ENCODE measurements around the gene PTPRM.
A peak's percentile ranks its signal among the peaks of the same experiment; 100 is the strongest.

Gene PTPRM

DNA sequence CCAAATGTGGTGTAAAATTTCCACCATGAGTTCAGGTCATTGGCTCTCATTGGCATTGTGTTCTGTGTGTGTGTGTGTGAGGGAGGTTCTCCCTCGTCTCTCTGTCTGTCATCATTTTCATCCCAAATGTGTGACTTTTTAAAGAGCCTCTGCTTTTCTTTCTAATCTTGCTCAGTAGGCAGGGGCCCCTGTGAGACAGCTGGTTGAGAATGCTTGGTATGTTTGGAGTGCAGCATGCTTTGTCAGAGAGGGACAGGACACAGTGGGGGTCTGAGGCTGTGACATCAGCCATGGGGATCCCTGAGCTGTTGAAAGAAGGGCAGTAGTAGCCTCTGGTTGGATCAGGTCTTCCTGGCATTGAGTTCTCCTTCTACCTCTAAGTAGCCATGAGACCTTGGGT lies 10.6 kb downstream of the PTPRM start:
- no peak overlapping the region for H4K91ac ChIP-seq (ENCODE audit: low read length)
- no peak overlapping the region for H3K14ac ChIP-seq (ENCODE audit: low read length in 2 of 2)
- H4K8ac ChIP-seq (ENCODE audit: low read length) = peak overlapping the region; percentile 20
- H2BK120ac ChIP-seq (ENCODE audit: low read depth, low read length) = no peak overlapping the region
- H2AFZ ChIP-seq (ENCODE audit: low read depth, low read length) = no peak overlapping the region
- H2AK5ac ChIP-seq (ENCODE audit: low read length, severe bottlenecking) = no peak overlapping the region
- no peak overlapping the region for H3K4me2 ChIP-seq (ENCODE audit: low read length, poor library complexity, severe bottlenecking)
- H2BK5ac ChIP-seq (ENCODE audit: low read depth, low read length, poor library complexity, severe bottlenecking) = no peak overlapping the region
- H3K9ac ChIP-seq (ENCODE audit: low read length) = peak overlapping the region; percentile 53
- peak overlapping the region; percentile 78 for H3K27ac ChIP-seq (ENCODE audit: low read length, poor library complexity, severe bottlenecking)
- WGBS = 0% methylated on average over 1 of the region's 1 CpG
- no peak overlapping the region for H2BK12ac ChIP-seq (ENCODE audit: low read length in 2 of 2)
- no peak overlapping the region for H3K4me3 ChIP-seq (ENCODE audit: insufficient read depth in 1 of 2, low read depth in 1 of 2, low read length in 2 of 2)
- no peaks in the 10 kb centered on the region for H3K9me3 ChIP-seq (ENCODE audit: control insufficient read depth, low read length)
- H3K79me1 ChIP-seq (replicated peaks; ENCODE audit: low read length, poor library complexity, severe bottlenecking) = peaks cover 5% of the 10 kb centered on the region
- no peak overlapping the region for H2BK15ac ChIP-seq (ENCODE audit: low read depth, poor library complexity, severe bottlenecking)
- peak; percentile 68 for DNase-seq
- H3K18ac ChIP-seq (ENCODE audit: low read depth in 1 of 2, low read length in 2 of 2) = peak overlapping the region in 1 of 2 experiments; percentile 29
- no peak overlapping the region for H3K23ac ChIP-seq (ENCODE audit: low read length in 2 of 2)
- peaks cover 10% of the 10 kb centered on the region for H3K4me1 ChIP-seq (ENCODE audit: control insufficient read depth, insufficient read depth, low read depth, low read length)
- no peaks in the 10 kb centered on the region for H3K36me3 ChIP-seq (ENCODE audit: control insufficient read depth in 1 of 2, insufficient read depth in 2 of 2, low read depth in 1 of 2, low read length in 2 of 2)
- H3K27me3 ChIP-seq (ENCODE audit: control insufficient read depth in 1 of 2, insufficient read depth in 1 of 2, low read length in 2 of 2) = no peaks in the 10 kb centered on the region
- H3K4ac ChIP-seq (ENCODE audit: low read depth in 1 of 2, low read length in 2 of 2) = no peak overlapping the region

DNA sequence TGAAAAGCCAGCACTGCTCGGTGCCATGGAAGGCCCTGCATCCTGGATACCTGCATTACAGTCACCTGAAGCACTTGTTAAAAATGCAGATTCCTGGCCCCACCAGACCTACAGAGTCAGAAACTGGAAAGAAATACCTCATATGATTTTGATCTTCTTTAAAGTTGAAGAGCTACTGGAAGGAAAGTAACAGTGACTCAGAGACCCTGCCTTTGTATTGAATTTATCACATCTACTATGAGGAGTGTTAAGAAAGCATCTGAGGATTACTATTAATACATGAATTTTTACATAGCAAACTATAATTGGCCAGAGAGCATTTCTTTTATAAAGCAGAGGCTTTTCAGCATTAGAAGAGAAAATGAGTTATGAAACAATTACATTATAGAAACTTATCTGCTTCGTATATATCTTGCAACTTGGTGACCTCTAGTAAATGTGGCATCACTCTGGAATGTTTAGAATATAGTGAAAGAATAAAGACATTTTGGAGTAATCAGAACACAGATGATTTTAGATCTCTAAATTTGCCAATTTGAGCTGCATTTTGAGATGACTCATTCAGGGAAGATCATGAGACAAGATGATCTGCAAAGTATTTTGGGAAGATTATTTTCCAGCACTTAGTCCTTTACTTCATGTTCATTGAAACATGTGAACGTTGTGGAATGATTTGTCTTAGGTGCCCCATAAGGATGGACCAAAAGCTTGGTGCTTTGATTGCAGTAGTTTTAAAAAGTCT lies 12.2 kb downstream of the PTPRM start:
- Histone ChIP-seq H3K4me2 (ENCODE audit: low read length, poor library complexity, severe bottlenecking) (no peak overlapping the region), H3K4ac (ENCODE audit: low read depth in 1 of 2, low read length in 2 of 2) (no peak overlapping the region), H3K4me1 (ENCODE audit: control insufficient read depth, insufficient read depth, low read depth, low read length) (peaks cover 6% of the 10 kb centered on the region), H4K8ac (ENCODE audit: low read length) (no peak overlapping the region), H3K36me3 (ENCODE audit: control insufficient read depth in 1 of 2, insufficient read depth in 2 of 2, low read depth in 1 of 2, low read length in 2 of 2) (no peaks in the 10 kb centered on the region), H3K18ac (ENCODE audit: low read depth in 1 of 2, low read length in 2 of 2) (no peak overlapping the region), H3K9me3 (ENCODE audit: control insufficient read depth, low read length) (no peaks in the 10 kb centered on the region), H2BK12ac (ENCODE audit: low read length in 2 of 2) (no peak overlapping the region), H3K27me3 (ENCODE audit: control insufficient read depth in 1 of 2, insufficient read depth in 1 of 2, low read length in 2 of 2) (no peaks in the 10 kb centered on the region), H3K79me1 (replicated peaks; ENCODE audit: low read length, poor library complexity, severe bottlenecking) (peaks cover 6% of the 10 kb centered on the region), H2BK15ac (ENCODE audit: low read depth, poor library complexity, severe bottlenecking) (no peak overlapping the region), H2AK5ac (ENCODE audit: low read length, severe bottlenecking) (no peak overlapping the region), H2BK5ac (ENCODE audit: low read depth, low read length, poor library complexity, severe bottlenecking) (no peak overlapping the region), H2AFZ (ENCODE audit: low read depth, low read length) (no peak overlapping the region), H4K91ac (ENCODE audit: low read length) (no peak overlapping the region), H3K23ac (ENCODE audit: low read length in 2 of 2) (no peak overlapping the region), H3K14ac (ENCODE audit: low read length in 2 of 2) (no peak overlapping the region), H3K4me3 (ENCODE audit: insufficient read depth in 1 of 2, low read depth in 1 of 2, low read length in 2 of 2) (no peak overlapping the region), H3K27ac (ENCODE audit: low read length, poor library complexity, severe bottlenecking) (no peak overlapping the region), H3K9ac (ENCODE audit: low read length) (peak overlapping the region; percentile 71), H2BK120ac (ENCODE audit: low read depth, low read length) (no peak overlapping the region)
- no peak for DNase-seq
- 94% methylated on average over 3 of the region's 3 CpGs for WGBS

DNA sequence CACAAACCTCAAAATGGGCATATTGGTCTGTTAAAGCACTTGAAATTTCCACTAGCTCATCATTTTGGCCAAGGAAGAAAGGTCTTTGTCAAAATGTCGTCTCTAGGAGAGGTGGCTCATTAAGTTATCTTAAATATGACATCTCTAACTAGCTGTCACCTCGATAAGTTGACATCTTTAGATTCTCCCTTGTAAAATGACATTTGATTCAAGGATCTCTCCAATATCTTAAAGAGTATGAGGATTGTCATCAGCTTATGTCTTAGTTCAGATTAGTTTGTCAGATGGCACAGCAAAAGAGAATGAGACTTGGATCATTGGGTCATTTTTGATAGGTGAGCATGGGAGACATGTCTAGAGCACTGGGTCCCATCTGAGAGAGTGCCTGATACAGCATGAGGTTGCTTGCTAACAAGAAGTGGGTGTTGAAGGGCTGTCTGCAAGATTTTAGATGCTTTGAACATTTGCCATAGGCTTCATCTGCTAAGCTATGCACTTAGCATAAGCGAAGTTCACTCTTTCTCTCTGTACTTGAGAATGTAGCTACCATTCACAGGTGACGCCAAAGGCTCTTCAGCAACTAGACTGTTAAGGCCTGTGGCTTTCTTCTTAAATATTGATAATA lies 12.9 kb downstream of the PTPRM start:
- no peak for DNase-seq
- no peak overlapping the region for H3K18ac ChIP-seq (ENCODE audit: low read depth in 1 of 2, low read length in 2 of 2)
- H3K79me1 ChIP-seq (replicated peaks; ENCODE audit: low read length, poor library complexity, severe bottlenecking) = peaks cover 11% of the 10 kb centered on the region
- H2AK5ac ChIP-seq (ENCODE audit: low read length, severe bottlenecking) = no peak overlapping the region
- H2BK12ac ChIP-seq (ENCODE audit: low read length in 2 of 2) = no peak overlapping the region
- WGBS = 100% methylated on average over 2 of the region's 4 CpGs
- no peak overlapping the region for H4K91ac ChIP-seq (ENCODE audit: low read length)
- H3K4me2 ChIP-seq (ENCODE audit: low read length, poor library complexity, severe bottlenecking) = no peak overlapping the region
- H2AFZ ChIP-seq (ENCODE audit: low read depth, low read length) = no peak overlapping the region
- H3K4me3 ChIP-seq (ENCODE audit: insufficient read depth in 1 of 2, low read depth in 1 of 2, low read length in 2 of 2) = no peak overlapping the region
- H3K4me1 ChIP-seq (ENCODE audit: control insufficient read depth, insufficient read depth, low read depth, low read length) = peaks cover 6% of the 10 kb centered on the region
- no peak overlapping the region for H3K23ac ChIP-seq (ENCODE audit: low read length in 2 of 2)
- H3K27ac ChIP-seq (ENCODE audit: low read length, poor library complexity, severe bottlenecking) = no peak overlapping the region
- H3K4ac ChIP-seq (ENCODE audit: low read depth in 1 of 2, low read length in 2 of 2) = no peak overlapping the region
- H4K8ac ChIP-seq (ENCODE audit: low read length) = no peak overlapping the region
- H3K14ac ChIP-seq (ENCODE audit: low read length in 2 of 2) = no peak overlapping the region
- H2BK15ac ChIP-seq (ENCODE audit: low read depth, poor library complexity, severe bottlenecking) = no peak overlapping the region
- no peaks in the 10 kb centered on the region for H3K9me3 ChIP-seq (ENCODE audit: control insufficient read depth, low read length)
- peak overlapping the region; percentile 71 for H3K9ac ChIP-seq (ENCODE audit: low read length)
- H3K27me3 ChIP-seq (ENCODE audit: control insufficient read depth in 1 of 2, insufficient read depth in 1 of 2, low read length in 2 of 2) = no peaks in the 10 kb centered on the region
- no peaks in the 10 kb centered on the region for H3K36me3 ChIP-seq (ENCODE audit: control insufficient read depth in 1 of 2, insufficient read depth in 2 of 2, low read depth in 1 of 2, low read length in 2 of 2)
- no peak overlapping the region for H2BK5ac ChIP-seq (ENCODE audit: low read depth, low read length, poor library complexity, severe bottlenecking)
- no peak overlapping the region for H2BK120ac ChIP-seq (ENCODE audit: low read depth, low read length)

DNA sequence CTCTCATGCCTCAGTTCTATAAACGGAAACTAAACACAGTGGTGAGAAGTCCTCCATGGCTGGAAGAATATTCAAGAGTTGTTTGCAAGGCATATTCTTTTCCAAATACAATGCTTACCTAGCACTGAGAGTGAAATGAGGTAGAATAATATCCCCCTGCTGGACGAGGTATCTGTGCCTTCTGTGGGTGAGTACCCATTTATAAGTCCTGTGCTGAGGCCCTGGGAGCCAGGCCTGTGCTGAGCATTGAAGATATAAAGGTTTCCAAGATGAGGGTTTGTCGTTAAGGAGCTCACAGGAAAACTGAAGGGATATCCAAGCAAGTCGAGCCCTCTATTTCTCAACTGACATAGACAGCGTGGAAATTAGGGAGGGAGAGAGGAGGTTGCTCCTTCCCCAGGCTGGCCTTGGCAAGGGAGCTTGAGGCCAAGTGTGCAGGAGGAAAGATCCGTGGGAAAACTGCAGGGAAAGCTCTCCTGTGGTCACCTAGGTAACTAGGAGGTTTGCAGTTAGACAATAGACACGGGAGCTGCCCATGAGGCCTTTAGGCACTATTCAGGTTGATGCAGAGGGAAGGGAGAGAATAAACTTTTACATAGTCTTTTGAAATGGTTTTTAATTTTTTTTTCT lies 17.6 kb downstream of the PTPRM start:
- Histone ChIP-seq H2BK15ac (ENCODE audit: low read depth, poor library complexity, severe bottlenecking) (no peak overlapping the region), H3K9ac (ENCODE audit: low read length) (no peak overlapping the region), H2BK120ac (ENCODE audit: low read depth, low read length) (no peak overlapping the region), H3K23ac (ENCODE audit: low read length in 2 of 2) (no peak overlapping the region), H2BK5ac (ENCODE audit: low read depth, low read length, poor library complexity, severe bottlenecking) (no peak overlapping the region), H3K36me3 (ENCODE audit: control insufficient read depth in 1 of 2, insufficient read depth in 2 of 2, low read depth in 1 of 2, low read length in 2 of 2) (no peaks in the 10 kb centered on the region), H3K14ac (ENCODE audit: low read length in 2 of 2) (no peak overlapping the region), H2BK12ac (ENCODE audit: low read length in 2 of 2) (no peak overlapping the region), H4K91ac (ENCODE audit: low read length) (no peak overlapping the region), H3K18ac (ENCODE audit: low read depth in 1 of 2, low read length in 2 of 2) (no peak overlapping the region), H3K4ac (ENCODE audit: low read depth in 1 of 2, low read length in 2 of 2) (no peak overlapping the region), H3K4me1 (ENCODE audit: control insufficient read depth, insufficient read depth, low read depth, low read length) (no peaks in the 10 kb centered on the region), H3K27ac (ENCODE audit: low read length, poor library complexity, severe bottlenecking) (no peak overlapping the region), H4K8ac (ENCODE audit: low read length) (no peak overlapping the region), H3K4me3 (ENCODE audit: insufficient read depth in 1 of 2, low read depth in 1 of 2, low read length in 2 of 2) (no peak overlapping the region), H2AK5ac (ENCODE audit: low read length, severe bottlenecking) (peak overlapping the region; percentile 4), H3K79me1 (replicated peaks; ENCODE audit: low read length, poor library complexity, severe bottlenecking) (peaks cover 20% of the 10 kb centered on the region), H2AFZ (ENCODE audit: low read depth, low read length) (no peak overlapping the region), H3K9me3 (ENCODE audit: control insufficient read depth, low read length) (no peaks in the 10 kb centered on the region), H3K4me2 (ENCODE audit: low read length, poor library complexity, severe bottlenecking) (no peak overlapping the region), H3K27me3 (ENCODE audit: control insufficient read depth in 1 of 2, insufficient read depth in 1 of 2, low read length in 2 of 2) (no peaks in the 10 kb centered on the region)
- 93% methylated on average over 6 of the region's 7 CpGs for WGBS
- no peak for DNase-seq

All from mesenchymal stem cell (in vitro differentiated cells and primary cell).